Tibial artery (tissue), 4 donors: ENCODE data around the gene EYA3.

ENCODE experiments used
- DNase-seq, 2 donors: peaks; one replicate each; pipeline ENCODE4 v3.0.0-alpha.2; 2019
- H3K27ac ChIP-seq, 2 donors: fragments of 200-600 bp; sonication (generic) in 1 of 2; 1 replicate in 1 of 2; 2 replicates in 1 of 2; pipeline ENCODE4 v1.5.1; 2018 to 2019; ENCODE audit warnings: mild to moderate bottlenecking in 1 of 2
- H3K27me3 ChIP-seq, 2 donors: fragments of 200-600 bp; sonication (generic) in 1 of 2; one replicate each; pipeline versions ENCODE4 v1.5.1 to v1.6.0; 2016 to 2019
- H3K36me3 ChIP-seq, 3 donors: fragments of 200-600 bp; sonication (generic) in 2 of 3; one replicate each; pipeline ENCODE4 v1.5.1; 2016 to 2019; ENCODE audit warnings: mild to moderate bottlenecking in 2 of 3
- H3K4me1 ChIP-seq, 4 donors: fragments of 200-600 bp; sonication (generic) in 2 of 4; 1 replicate in 3 of 4; 2 replicates in 1 of 4; pipeline ENCODE4 v1.5.1; 2016 to 2019
- H3K4me3 ChIP-seq, 2 donors: fragments of 200-600 bp; sonication (generic) in 1 of 2; 1 replicate in 1 of 2; 2 replicates in 1 of 2; pipeline ENCODE4 v1.5.1; 2018 to 2019; ENCODE audit warnings: mild to moderate bottlenecking in 2 of 2
- H3K9me3 ChIP-seq, 3 donors: fragments of 200-600 bp; sonication (generic) in 1 of 3; one replicate each; pipeline ENCODE4 v1.5.1; 2016 to 2019
- CTCF ChIP-seq, 2 experiments: fragments of 200-600 bp in 1 of 2; fragments of 450-650 bp in 1 of 2; IDR thresholded peaks; one replicate each; pipeline ENCODE4 v1.5.1; 2017 to 2019; ENCODE audit warnings: antibody characterized with exemption in 2 of 2, mild to moderate bottlenecking in 1 of 2, moderate library complexity in 1 of 2
- intact Hi-C: fragments of 100-400 bp; cut with DNase I; formaldehyde crosslinking; loops from one replicate; pipeline ENCODE4 v1.15.0; 2023; ENCODE audit warnings: low total_unique reads

EYA3 gene

GRCh38 chr1:28066393-28067154, 21.8 kb downstream of the EYA3 start:
- Histone ChIP-seq H3K4me3 (no peak overlapping the region), H3K36me3 (peaks cover 0 to 6% (median 0%) of the 10 kb centered on the region in 3 donors), H3K4me1 (peaks cover 0 to 44% (median 14%) of the 10 kb centered on the region in 4 donors), H3K9me3 (no peaks in the 10 kb centered on the region), H3K27me3 (no peaks in the 10 kb centered on the region), H3K27ac (no peak overlapping the region)
- no peak for DNase-seq
- no peak for TF ChIP-seq CTCF (IDR thresholded peaks at IDR 0.05)
- intact Hi-C loops: no loop called here

GRCh38 chr1:28064064-28064463, 24.3 kb downstream of the EYA3 start:
- Histone ChIP-seq H3K4me3 (no peak overlapping the region), H3K9me3 (no peaks in the 10 kb centered on the region), H3K36me3 (peaks cover 0 to 6% (median 0%) of the 10 kb centered on the region in 3 donors), H3K27ac (no peak overlapping the region), H3K4me1 (peaks cover 0 to 26% (median 9%) of the 10 kb centered on the region in 4 donors), H3K27me3 (no peaks in the 10 kb centered on the region)
- TF ChIP-seq CTCF (IDR thresholded peaks at IDR 0.05): no peak
- no peak for DNase-seq
- intact Hi-C loops: no loop called here

GRCh38 chr1:28062806-28063205, 25.6 kb downstream of the EYA3 start:
- no peaks in the 10 kb centered on the region for H3K27me3 ChIP-seq
- no peak overlapping the region for H3K4me3 ChIP-seq
- TF ChIP-seq CTCF (IDR thresholded peaks at IDR 0.05): no peak
- peaks cover 0 to 14% (median 6%) of the 10 kb centered on the region in 4 donors for H3K4me1 ChIP-seq
- DNase-seq: no peak
- H3K27ac ChIP-seq: no peak overlapping the region
- intact Hi-C loops: no loop called here
- peaks cover 0 to 6% (median 0%) of the 10 kb centered on the region in 3 donors for H3K36me3 ChIP-seq
- H3K9me3 ChIP-seq: no peaks in the 10 kb centered on the region

- H3K36me3 ChIP-seq: no peaks in the 10 kb centered on the region
- no peak for DNase-seq
Observed at GRCh38 chr1:28058971-28059878, 29.2 kb downstream of the EYA3 start.

GRCh38 chr1:28058168-28058567, 30.2 kb downstream of the EYA3 start:
- no peak overlapping the region for H3K27ac ChIP-seq
- no peaks in the 10 kb centered on the region for H3K36me3 ChIP-seq
- no peaks in the 10 kb centered on the region for H3K27me3 ChIP-seq
- no peak for TF ChIP-seq CTCF (IDR thresholded peaks at IDR 0.05)
- intact Hi-C loops: no loop called here
- no peaks in the 10 kb centered on the region for H3K9me3 ChIP-seq
- H3K4me1 ChIP-seq: peaks cover 0 to 2% (median 0%) of the 10 kb centered on the region in 4 donors
- H3K4me3 ChIP-seq: no peak overlapping the region
- no peak for DNase-seq

More at GRCh38 chr1:28058971-28059878, 29.2 kb downstream of the EYA3 start:
- peaks cover 0 to 2% (median 0%) of the 10 kb centered on the region in 4 donors for H3K4me1 ChIP-seq
- H3K27me3 ChIP-seq: no peaks in the 10 kb centered on the region
- no peaks in the 10 kb centered on the region for H3K9me3 ChIP-seq
- H3K4me3 ChIP-seq: no peak overlapping the region
- no peak overlapping the region for H3K27ac ChIP-seq
- no peak for TF ChIP-seq CTCF (IDR thresholded peaks at IDR 0.05)
- intact Hi-C loops: no loop called here
